Measurements from ENCODE around the gene POC1B.

DNA sequence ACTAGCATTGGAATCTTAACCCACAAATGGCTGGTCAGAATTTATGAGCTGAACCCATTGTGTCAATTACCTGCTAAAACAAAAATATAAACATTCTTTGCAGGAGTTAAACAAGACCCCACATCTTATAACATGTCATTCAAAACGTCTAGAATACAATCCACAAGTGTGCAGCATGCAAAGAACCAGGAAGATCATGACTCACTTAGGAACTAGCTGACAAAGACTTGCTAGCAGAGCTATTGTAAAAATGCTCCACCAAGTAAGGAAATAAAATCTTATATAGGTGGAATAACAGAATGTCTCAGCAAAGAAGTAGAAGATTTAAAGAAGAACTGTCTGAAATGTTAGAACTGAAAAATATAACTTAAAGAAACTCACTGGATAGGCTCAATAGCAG, 26.5 kb upstream of the POC1B start:
- TF ChIP-seq POLR2A (IDR thresholded peaks at IDR 0.05; ENCODE audit: low read depth, low read length) (no peak), POLR2AphosphoS5 (IDR thresholded peaks at IDR 0.05; ENCODE audit: low read depth, low read length) (no peak), TAF1 (IDR thresholded peaks at IDR 0.05; ENCODE audit: low read depth, low read length) (no peak)
